Left renal pelvis (tissue), 4 donors: ENCODE data around the gene SRSF3. TPM values are rescaled to one million over a fixed set of nuclear protein-coding genes. Genes with fewer than 3 reads are reported as not detected.
"Not testable (repeated sequence)": the region's sequence is repeated elsewhere in the genome, so short reads cannot be mapped to it uniquely, and the experiment has no call there.

Experiments
- DNase-seq, 4 donors: peaks; one replicate each; pipeline ENCODE4 v3.0.0-alpha.2; 2013; ENCODE audit warnings: low read depth in 4 of 4, low spot score in 3 of 4
- polyA plus RNA-seq, 4 donors: library from polyadenylated mRNA; unstranded; fragments of 120-200 nt; gene quantifications; one replicate each; pipeline ENCODE4 v1.2.1, GENCODE V29; 2013; ENCODE audit not compliant: insufficient read length in 4 of 4

Gene SRSF3
- polyA plus RNA-seq, 4 donors: 447 to 644 (median 591) TPM

- not testable (repeated sequence) for DNase-seq
Measured at GRCh38 chr6:36572353-36573311, 21.5 kb upstream of the SRSF3 start.

DNA sequence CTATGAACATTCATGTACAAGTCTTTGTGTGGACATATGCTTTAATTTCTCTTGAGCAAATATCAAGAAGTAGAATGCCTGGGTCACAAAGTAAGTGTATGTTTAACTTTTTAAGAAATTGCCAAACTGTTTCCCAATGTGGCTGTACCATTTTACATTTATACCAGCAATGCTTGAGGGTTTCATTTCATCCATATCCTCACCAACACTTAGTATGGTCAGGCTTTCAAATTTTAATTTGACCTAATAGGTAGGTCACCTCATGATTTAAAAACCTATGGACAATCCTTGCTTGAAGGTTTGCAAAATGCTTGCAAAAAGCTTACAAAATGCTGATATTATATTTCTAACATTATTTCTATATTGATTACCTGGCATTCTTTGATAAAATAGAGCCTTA lies 19.5 kb upstream of the SRSF3 start:
- no peak for DNase-seq

DNA sequence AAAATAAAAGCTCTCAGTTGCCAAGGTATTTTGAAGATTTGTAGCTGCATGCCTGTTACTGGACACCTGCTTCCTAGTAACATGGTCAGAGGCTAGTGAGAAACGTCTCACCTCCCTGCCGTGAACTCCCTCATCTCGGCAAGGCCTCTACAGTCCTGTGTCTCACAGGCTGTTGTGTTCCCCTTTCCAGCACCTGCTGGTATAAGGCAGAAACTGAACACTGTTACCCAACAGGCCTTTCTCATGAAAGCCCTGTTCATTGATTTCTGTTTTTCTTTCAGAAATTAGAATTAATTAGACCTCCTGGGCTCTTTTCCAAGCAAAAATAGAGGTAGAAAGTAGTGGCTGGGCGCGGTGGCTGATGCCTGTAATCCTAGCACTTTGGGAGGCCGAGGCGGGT lies 17.6 kb upstream of the SRSF3 start:
- no peak for DNase-seq

GRCh38 chr6:36577301-36577700 lies 16.9 kb upstream of the SRSF3 start:
- DNase-seq: no peak

- no peak for DNase-seq
Measured at GRCh38 chr6:36578030-36578429, 16.1 kb upstream of the SRSF3 start.

DNA sequence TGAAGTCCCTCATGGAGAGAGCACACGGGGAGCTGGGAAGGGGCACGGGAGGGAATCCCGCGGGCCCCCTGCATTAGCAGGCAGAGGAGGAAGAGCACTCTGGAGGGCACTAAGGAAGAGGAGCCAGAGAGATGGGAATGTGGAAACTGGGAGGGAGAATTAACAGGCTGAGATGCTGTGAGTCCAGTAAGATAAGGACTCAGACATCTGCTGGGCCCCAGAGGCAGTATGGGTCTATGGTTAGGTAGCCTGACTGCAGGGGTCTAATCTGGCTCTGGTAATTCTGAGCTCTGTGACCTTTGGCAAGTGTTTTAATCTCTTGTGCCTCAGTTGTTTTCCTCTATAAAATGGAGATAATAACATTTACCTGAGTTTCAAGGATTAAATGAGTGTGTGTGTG lies 15.7 kb upstream of the SRSF3 start:
- no peak for DNase-seq

DNA sequence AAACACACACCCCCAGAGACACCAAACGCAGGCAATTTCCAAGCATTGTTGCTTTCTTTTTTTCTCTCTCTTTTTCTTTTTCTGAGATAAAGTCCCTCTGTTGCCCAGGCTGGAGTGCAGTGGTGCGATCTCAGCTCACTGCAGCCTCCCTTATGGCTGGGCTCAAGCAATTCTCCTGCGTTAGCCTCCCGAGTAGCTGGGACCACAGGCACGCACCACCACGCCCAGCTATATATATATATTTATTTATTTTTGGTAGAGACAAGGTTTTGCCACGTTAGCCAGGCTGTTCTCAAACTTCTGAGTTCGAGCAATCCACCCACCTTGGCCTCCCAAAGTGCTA lies 14.0 kb upstream of the SRSF3 start:
- DNase-seq: no peak

GRCh38 chr6:36581716-36582115 lies 12.4 kb upstream of the SRSF3 start:
- DNase-seq: no peak

GRCh38 chr6:36586606-36587005 lies 7.6 kb upstream of the SRSF3 start:
- no peak for DNase-seq

GRCh38 chr6:36589025-36589400 lies 5.1 kb upstream of the SRSF3 start:
- DNase-seq: not testable (repeated sequence)

- DNase-seq: no peak
Measured at GRCh38 chr6:36590237-36590636, 3.9 kb upstream of the SRSF3 start.

- DNase-seq: no peak
Measured at GRCh38 chr6:36592221-36592655, 1.9 kb upstream of the SRSF3 start.

- peak in 1 of 4 donors; percentile 61 for DNase-seq
Measured at GRCh38 chr6:36593569-36594028, 563 bp upstream of the SRSF3 start.

GRCh38 chr6:36594816-36595643 lies 868 bp downstream of the SRSF3 start:
- DNase-seq: peak in 1 of 4 donors; percentile 64

DNA sequence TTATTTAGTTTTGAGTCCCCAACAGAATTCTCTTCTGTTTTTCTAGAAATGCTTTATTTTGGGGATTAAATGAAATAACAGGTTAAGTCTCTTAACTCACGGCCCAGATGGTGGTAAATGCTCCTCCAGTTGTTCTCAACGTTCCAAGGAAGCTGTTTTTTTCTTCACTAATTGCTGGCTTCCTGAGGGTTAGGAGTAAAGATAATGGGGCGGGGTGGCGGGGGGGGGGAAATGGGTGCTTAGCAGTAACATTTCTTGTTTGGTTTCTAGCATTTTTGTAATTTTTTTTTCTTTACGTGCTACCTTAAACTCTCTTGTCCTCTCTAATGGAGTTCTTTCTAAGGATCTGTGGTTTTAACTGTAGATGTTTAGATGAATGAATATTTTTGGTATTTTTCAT lies 2.2 kb downstream of the SRSF3 start:
- DNase-seq: no peak

DNA sequence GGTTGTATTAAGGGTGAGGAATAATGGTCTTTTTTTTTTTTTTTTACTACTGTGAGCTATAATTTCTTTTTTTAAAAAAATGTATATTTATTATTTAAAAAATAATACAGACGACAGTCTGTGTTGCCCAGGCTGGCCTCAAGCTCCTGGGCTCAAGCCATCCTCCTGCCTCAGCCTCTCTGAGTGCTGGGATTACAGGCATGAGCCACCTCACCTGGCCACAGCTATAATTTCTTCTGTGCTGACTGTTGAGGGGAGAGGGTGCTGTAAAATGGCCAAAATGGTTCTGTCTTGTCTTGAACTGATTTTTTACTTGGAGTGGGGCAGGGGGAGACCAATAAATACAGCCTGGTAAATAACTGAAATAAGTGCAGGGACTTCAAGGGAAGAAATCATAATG lies 3.6 kb downstream of the SRSF3 start:
- no peak for DNase-seq

GRCh38 chr6:36598326-36598725 lies 4.2 kb downstream of the SRSF3 start:
- no peak for DNase-seq

DNA sequence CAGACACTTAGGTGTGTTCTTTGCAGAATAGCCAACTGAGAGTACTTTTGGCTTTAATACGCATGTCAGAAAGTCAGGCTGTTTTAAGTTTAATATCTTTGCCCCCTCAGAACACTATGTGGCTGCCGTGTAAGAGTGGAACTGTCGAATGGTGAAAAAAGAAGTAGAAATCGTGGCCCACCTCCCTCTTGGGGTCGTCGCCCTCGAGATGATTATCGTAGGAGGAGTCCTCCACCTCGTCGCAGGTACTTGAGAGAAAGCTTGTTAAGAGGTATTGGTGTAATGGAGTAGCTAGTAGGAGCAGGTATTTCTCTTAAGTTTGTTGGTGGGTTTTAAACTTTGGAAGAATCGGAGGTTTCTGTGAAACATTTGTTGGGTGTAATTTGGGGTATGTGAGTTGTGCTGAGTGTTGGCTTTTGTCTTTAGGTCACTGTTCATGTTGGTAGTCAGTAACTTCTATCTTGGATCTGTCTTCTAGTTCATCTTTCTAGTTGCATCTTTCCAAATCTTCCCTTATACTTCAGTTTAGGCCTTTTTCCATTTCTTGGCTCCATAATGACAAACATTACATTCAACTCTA lies 4.7 kb downstream of the SRSF3 start:
- DNase-seq: no peak

DNA sequence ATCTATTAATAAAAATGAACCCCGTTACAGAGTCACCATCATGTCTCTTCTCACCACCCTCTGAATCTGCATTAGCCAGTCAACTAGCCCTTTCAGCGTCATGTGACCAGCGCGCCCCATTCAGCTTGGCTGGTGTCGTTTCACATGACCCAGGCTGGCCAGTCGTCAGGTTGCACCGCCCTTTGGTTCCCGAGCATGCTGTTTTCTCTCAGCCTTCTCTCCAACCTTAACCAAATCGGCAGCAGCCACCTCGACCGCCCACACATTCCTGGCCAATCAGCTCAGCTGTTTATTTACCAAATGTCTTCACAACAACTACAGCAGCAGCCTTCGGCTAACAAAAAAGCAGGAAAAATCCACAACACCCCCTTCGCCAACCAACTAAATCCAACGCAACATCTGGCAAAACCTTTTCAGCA lies 5.6 kb downstream of the SRSF3 start:
- no peak for DNase-seq

- no peak for DNase-seq
Measured at GRCh38 chr6:36600564-36601146, 6.5 kb downstream of the SRSF3 start.

DNA sequence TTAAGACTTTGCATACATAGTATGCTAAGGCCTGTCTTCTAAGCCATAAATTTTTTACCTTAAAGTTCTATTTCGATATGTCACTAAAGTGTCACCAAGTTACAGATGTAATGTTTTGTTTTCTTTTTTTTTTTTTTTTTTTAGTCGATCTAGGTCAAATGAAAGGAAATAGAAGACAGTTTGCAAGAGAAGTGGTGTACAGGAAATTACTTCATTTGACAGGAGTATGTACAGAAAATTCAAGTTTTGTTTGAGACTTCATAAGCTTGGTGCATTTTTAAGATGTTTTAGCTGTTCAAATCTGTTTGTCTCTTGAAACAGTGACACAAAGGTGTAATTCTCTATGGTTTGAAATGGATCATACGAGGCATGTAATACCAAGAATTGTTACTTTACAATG lies 7.7 kb downstream of the SRSF3 start:
- not testable (repeated sequence) for DNase-seq
